Muscle of arm (tissue), 12 donors: ENCODE results near the gene ISX. TPM values are rescaled to one million over a fixed set of nuclear protein-coding genes. Genes with fewer than 3 reads are reported as not detected.

ENCODE experiments used
- DNase-seq: peaks from one replicate; pipeline ENCODE4 v3.0.0-alpha.2; 2013
- polyA plus RNA-seq, 12 donors: library from polyadenylated mRNA; unstranded; fragments of 120-200 nt; gene quantifications; one replicate each; pipeline ENCODE4 v1.2.1, GENCODE V29; 2013; ENCODE audit not compliant: insufficient read length in 12 of 12

ISX gene
- polyA plus RNA-seq, 12 donors, result 0.07 to 11.2 (median 0.07) TPM; not detected in 9

DNA sequence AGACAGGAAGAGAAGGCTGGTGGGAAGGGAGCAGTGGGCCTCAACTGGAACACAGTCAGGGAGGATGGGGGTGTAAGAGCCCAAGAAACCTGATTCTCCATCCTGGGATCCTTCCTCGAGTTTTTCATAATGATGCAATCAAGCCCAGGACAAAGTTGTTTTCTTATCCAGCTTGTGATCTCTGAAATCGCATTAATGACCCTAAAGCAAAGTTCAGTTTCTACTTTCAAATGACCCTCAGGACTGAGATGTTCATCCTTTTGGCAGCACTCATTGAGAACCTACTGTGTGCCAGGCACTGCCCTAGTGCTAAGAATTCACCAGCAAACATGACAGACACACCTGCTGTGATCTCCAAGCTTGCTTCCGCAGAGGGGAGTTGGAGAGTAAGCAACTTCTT lies 45.3 kb downstream of the ISX start:
- DNase-seq, result no peak

DNA sequence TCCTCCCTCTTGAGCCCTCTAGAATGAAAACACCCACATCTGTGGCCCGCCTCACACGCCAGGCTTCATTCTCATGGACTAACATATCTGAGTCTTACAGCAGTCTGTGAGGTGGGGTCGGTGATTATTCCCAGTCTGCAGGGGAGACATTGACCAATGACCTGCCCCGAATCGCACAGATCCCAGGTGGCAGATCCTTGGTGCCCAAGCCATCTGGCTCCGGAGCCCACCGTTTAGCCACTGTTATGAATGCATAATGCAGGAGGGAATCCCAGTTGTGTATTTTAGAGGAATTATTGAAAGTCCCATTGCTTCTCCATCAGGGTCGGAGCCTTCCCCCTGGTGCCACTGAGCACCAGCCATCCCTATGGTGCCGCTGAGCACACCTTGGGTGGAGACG lies 47.4 kb downstream of the ISX start:
- DNase-seq, result no peak

DNA sequence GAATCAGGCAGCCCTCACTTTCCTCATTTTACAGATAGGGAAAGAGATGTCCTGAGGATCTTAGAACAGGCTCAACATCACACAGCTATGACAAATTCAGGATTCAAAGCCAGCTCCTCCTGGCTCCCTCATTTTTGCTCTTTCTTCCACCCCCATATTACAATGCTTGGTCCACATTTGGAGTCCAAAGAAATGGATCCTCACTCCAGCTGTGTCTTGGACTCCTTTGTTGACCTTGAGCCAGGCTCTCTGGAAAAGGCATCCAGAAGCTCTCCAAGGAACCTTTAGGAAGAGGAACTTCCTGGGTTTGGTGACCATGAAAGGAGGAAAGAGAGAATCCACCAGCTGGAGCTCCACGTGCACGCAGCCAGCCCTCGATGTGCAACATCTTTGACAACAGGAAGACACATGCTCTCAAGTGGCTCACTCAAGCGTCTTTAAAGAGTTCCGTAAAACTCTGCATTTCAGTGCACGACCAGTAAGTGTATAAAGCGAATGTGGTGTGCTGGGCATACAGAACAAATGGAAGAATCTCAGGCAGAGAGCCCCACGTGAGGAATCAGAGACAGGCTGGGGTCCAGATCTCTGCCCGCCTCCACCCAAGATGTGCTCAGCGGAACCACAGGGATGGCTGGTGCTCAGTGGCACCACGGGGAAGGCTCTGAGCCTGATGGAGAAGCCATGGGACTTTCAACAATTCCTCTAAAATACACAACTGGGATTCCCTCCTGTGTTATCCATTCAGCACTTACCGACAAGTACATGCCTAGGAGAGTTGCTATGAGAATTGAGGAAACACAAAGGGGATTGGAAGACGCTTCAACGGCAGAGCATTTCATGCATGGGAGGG lies 48.4 kb downstream of the ISX start:
- peak; percentile 17 for DNase-seq

DNA sequence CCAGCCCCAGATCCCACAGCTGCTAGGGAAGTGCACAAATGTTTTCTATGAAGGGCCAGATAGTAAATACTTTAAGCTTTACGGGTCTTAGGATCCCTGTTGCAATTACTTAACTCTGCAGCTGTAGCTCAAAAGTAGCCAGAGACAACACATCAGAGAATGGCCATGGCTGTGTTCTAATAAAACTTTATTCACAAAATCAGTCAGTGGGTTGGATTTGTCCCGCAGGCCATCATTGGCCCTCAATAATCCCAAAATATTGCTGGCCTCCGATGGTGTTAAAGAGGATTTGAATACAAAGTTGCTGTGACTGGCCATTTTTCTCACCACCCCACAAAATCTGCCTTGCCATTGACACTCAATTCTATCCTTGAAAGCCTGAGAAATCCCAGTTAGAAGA lies 49.6 kb downstream of the ISX start:
- DNase-seq, result no peak

DNA sequence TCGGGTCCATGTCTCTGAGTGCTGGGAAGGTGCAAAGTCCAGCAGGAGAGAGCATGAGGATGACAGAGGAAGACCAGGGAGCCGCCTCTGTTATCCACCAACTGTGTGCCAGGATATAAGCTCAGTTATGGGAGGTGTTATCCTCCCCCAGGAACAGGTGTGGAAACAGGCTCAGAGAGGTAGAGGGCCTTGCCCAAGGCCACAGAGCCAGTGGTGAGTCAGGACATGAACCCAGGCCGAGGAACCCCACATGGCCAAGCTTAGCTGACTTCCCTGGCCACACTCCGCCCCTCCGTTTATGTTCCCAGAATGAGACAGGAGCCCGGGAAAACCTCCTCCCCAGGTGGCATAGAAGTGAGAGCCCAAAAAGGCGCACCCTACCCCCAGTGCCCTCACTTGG lies 50.3 kb downstream of the ISX start:
- no peak for DNase-seq

DNA sequence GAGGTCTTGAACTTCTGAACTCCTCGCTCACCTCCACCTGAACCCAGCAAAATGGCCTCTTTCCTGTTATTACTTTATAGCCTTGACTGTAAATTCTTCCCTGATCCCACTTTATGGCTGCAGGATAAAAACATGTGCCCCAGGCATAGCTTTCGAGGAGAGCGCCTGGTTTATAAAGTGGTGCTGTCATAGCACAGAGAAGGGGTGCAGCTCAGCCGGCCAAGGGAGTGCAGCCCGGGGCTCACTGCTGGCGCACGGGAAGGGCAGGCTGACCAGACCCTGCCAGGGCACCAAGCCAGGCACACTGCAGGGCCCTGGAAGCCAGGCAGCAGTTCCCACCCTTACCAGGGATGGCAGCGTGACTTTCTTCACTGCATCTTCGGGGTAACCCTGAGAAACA lies 50.9 kb downstream of the ISX start:
- DNase-seq, result no peak

- no peak for DNase-seq
Observed at GRCh38 chr22:35119494-35119893, 53.5 kb downstream of the ISX start.

DNA sequence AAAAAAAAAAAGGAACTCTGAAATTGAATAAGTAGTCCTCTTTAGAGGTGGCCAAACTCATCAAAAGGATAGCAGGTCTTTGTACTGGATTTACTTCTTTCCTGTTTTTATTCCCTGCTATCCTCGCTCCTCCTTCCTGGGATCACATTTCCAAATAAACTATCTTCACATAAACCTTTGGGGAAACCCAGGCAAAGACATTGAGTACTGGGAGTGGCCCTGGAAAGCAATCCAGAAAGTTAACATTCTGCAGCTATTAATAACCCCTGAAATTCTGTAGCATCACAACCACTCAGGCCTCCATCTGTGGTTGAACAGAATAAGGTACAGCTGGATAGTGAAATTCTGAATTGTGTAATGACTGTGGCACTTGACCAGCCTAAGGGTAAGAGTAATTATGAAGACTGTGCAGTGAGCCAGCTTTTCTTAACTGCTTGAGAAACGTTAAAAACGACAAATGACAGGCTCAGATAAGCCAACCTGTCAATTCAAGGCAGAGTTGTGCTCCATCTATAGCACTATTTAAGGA lies 58.8 kb downstream of the ISX start:
- DNase-seq, result no peak

GRCh38 chr22:35126993-35127392 lies 61.0 kb downstream of the ISX start:
- DNase-seq, result no peak

- DNase-seq, result no peak
Observed at GRCh38 chr22:35128637-35129036, 62.7 kb downstream of the ISX start.

- no peak for DNase-seq
Observed at GRCh38 chr22:35131525-35132000, 65.6 kb downstream of the ISX start.

- DNase-seq, result no peak
Observed at GRCh38 chr22:35132568-35132967, 66.6 kb downstream of the ISX start.

DNA sequence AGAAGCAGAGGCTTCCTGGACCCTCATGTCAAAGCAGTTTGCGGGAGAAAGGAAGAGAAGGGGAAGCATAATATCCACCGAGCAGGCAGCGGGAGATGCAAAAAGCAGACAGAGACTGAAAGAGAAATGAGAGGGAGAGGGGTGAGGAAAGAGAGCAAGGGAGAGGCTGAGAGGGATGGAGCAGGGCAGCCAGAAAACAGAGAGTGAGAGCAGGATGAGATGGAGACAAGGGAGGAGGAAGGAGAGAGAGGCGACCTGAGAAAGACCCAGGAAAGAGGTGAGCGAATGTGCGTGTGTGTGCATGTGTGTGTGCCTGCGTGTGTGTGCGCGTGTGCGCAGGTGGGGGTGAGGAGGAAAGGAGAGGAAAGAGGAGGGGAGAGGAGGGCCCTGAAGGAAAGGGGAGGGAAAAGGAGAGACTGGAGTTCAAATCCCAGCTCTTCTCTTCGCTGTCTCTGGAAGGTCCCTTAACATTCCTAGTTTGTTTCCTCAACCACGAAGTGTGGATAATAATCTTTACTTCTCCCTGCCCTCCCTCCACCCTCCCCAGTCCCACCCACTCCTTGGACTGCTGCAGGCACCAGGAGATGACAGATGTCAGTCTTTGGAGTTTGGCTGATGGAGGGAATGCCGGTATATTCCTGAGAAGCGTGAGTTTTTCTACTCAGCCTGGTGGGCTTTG lies 67.9 kb downstream of the ISX start:
- no peak for DNase-seq

GRCh38 chr22:35134637-35135036 lies 68.7 kb downstream of the ISX start:
- DNase-seq, result no peak

GRCh38 chr22:35135165-35135564 lies 69.2 kb downstream of the ISX start:
- DNase-seq, result no peak

Other genes with a start within 250 kb of the ISX start
- gene HMGXB4, start 191.3 kb downstream of the ISX start, polyA plus RNA-seq, result 10 to 100 TPM in 11 of 12 donors, not detected in 1; 11.8 to 23.3 (median 15.8) TPM
- gene TOM1, start 233.7 kb downstream of the ISX start, polyA plus RNA-seq, result 10 to 100 TPM in 11 of 12 donors, not detected in 1; 23.7 to 43.3 (median 28.9) TPM